Embryonic facial prominence (tissue), 1 donor: ENCODE data around the gene ANKRD27.

Experiments
- DNase-seq: peaks from one replicate; pipeline ENCODE4 v3.0.0-alpha.2; 2016; ENCODE audit errors: extremely low spot score

ANKRD27 gene

GRCh38 chr19:32555786-32556185, 119.2 kb downstream of the ANKRD27 start:
- DNase-seq = no peak

GRCh38 chr19:32550666-32551065, 124.3 kb downstream of the ANKRD27 start:
- no peak for DNase-seq
